HG02759 (cell line): ENCODE measurements around the gene SPINK4.

ENCODE experiments used
- ATAC-seq: cut with Tn5 transposase; IDR thresholded peaks from one replicate; pipeline ENCODE4 v1.9.1; 2021; ENCODE audit warnings: mild to moderate bottlenecking, moderate library complexity; ENCODE audit not compliant: unreplicated experiment

SPINK4 gene

DNA sequence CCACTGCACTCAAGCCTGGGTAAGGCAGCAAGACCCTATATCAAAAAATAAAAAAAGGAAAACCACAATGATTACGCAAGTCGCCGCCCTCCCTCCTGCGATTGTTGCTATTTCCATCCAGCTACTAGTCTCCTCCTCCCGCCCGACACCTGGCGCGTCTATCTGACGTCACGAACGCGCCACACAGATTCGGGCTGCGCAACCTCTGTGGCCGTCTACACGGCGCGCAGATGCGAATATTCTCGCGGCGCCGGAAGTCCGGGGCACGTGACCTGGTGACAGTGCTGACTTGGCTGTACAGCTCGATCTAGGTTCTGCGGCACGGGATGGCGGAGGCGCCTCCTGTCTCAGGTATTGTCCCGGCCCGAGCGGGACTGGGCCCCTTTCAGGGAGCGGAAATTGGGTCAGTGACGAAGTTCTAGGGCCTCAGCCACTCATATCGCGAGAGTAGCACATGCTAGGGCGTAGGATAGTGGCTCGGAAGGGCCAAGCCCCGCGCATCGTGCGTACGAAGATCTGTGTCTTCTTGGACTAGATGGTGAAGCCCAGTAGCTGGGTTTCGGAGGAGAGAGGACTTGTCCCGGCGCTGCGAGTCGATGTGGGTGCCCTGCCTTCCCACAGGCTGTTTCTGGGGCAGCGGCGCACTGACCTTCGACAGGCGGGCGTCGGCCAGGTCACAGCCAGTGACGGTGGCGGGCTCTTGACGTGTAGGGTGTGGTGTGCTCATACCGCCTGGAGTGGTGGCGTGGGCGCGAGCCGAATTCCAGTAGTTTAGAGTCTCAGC, 50.5 kb downstream of the SPINK4 start, which contains the start of gene NFX1:
Gene NFX1 (plus strand): TSS at position 270 of the 784 bp plus-strand sequence. CDS start 57 bp downstream, at position 327.
- ATAC-seq, result peak; percentile 89

DNA sequence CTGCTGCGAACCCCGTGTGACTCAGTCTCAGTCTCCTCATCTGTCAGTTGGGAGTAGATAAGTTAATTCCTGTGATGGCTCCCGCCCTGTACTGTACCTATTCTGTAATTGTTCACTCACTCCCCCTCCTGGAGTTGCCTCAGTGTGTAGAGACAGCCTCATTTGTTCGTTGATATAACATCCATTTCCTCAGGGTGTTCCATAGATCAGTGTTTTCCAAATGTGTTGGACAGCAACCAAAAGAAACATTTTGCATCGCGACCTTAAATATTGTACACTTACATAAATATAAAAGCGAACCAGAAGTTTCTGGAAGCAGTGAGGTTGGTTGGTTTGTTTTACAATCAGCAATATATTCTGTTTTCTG, 51.0 kb downstream of the SPINK4 start:
- ATAC-seq, result no peak

- no peak for ATAC-seq
Observed at GRCh38 chr9:33291901-33292300, 51.9 kb downstream of the SPINK4 start.

GRCh38 chr9:33293782-33294181, 53.8 kb downstream of the SPINK4 start:
- no peak for ATAC-seq

DNA sequence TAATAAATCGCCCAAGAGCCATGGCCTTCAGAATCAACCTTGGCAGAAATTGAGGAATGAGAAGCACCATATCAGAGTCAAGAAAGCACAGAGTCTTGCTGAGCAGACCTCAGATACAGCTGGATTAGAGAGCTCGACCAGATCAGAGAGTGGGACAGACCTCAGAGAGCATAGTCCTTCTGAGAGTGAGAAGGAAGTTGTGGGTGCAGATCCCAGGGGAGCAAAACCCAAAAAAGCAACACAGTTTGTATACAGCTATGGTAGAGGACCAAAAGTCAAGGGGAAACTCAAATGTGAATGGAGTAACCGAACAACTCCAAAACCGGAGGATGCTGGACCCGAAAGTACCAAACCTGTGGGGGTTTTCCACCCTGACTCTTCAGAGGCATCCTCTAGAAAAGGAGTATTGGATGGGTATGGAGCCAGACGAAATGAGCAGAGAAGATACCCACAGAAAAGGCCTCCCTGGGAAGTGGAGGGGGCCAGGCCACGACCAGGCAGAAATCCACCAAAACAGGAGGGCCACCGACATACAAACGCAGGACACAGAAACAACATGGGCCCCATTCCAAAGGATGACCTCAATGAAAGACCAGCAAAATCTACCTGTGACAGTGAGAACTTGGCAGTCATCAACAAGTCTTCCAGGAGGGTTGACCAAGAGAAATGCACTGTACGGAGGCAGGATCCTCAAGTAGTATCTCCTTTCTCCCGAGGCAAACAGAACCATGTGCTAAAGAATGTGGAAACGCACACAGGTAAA, 54.9 kb downstream of the SPINK4 start:
- no peak for ATAC-seq

GRCh38 chr9:33295571-33295970, 55.6 kb downstream of the SPINK4 start:
- ATAC-seq, result peak; percentile 37

DNA sequence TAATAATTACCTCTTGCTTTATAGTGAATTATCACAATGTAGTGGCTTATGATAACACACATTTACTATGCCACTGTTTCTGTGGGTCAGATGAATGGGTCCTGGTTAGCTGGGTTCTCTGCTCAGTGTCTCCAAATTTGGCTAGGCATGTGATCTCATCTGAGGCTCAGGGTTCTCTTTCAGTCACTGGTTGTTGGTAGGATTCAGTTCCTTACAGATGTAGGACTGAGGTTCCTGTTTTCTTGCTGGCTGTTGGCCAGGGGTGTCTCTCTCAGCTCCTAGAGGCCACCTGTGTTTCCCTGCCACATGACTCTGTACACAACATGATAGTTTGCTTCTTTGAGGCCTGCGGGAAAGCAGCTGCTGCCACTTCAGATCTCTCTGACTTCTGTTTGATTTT, 57.5 kb downstream of the SPINK4 start:
- ATAC-seq, result peak; percentile 93
